PC-3 (cell line): Measurements from ENCODE around the gene CHST5. TPM values are rescaled to one million over a fixed set of nuclear protein-coding genes. Genes with fewer than 3 reads are reported as not detected.
"Not testable (repeated sequence)": the region's sequence is repeated elsewhere in the genome, so short reads cannot be mapped to it uniquely, and the experiment has no call there.

Experiments
- ATAC-seq: fragments of 200-7000 bp; cut with Tn5 transposase; 2 replicates; pipeline ENCODE4 v1.9.1; 2020; ENCODE audit warnings: mild to moderate bottlenecking, moderate library complexity
- BruUV-seq: library from RNA; stranded (reverse); fragments of 400-500 nt; replicated peaks from 2 replicates; lab custom pipeline; 2021; lab: Mats Ljungman, UMichigan
- CTCF ChIA-PET: fragments of 300-600 bp; sonication (Branson Sonifier 250); formaldehyde crosslinking; loops from one replicate; lab custom pipeline; 2022; ENCODE audit warnings: antibody characterized with exemption; lab: Charles Lee
- POLR2A ChIA-PET: fragments of 300-600 bp; sonication (Branson Sonifier 250); formaldehyde crosslinking; loops from one replicate; lab custom pipeline; 2022; ENCODE audit warnings: antibody characterized with exemption; ENCODE audit not compliant: unreplicated experiment; lab: Charles Lee
- DNase-seq: peaks from one replicate; pipeline ENCODE4 v3.0.0-alpha.2; 2015
- H2AFZ ChIP-seq: fragments of 300-600 bp; sonication (generic); 2 replicates; pipeline ENCODE4 v1.6.0; 2016; ENCODE audit warnings: antibody characterized with exemption, low read length
- H3F3A ChIP-seq: fragments of 300-600 bp; sonication (generic); one replicate; pipeline ENCODE4 v1.6.0; 2017; ENCODE audit warnings: antibody characterized with exemption, low read length, control low read depth, mild to moderate bottlenecking; ENCODE audit not compliant: unreplicated experiment
- H3K27ac ChIP-seq: fragments of 300-600 bp; sonication (generic); 2 replicates; pipeline ENCODE4 v1.5.1; 2016; ENCODE audit warnings: mild to moderate bottlenecking, low read length
- H3K27me3 ChIP-seq: fragments of 300-600 bp; sonication (generic); 2 replicates; pipeline ENCODE4 v1.6.1; 2016; ENCODE audit warnings: low read length, mixed read lengths
- H3K36me3 ChIP-seq: fragments of 300-600 bp; sonication (generic); 2 replicates; pipeline ENCODE4 v1.6.1; 2016; ENCODE audit warnings: low read depth, mixed run types, low read length, mixed read lengths
- H3K4me1 ChIP-seq: fragments of 300-600 bp; sonication (generic); 2 replicates; pipeline ENCODE4 v1.5.1; 2016; ENCODE audit warnings: low read length; ENCODE audit not compliant: insufficient read depth
- H3K4me2 ChIP-seq: fragments of 300-600 bp; sonication (generic); 2 replicates; pipeline ENCODE4 v1.6.0; 2016; ENCODE audit warnings: low read length
- H3K4me3 ChIP-seq: fragments of 300-600 bp; sonication (generic); 2 replicates; pipeline ENCODE4 v1.5.1; 2016; ENCODE audit warnings: mild to moderate bottlenecking, low read length, mixed read lengths
- H3K79me2 ChIP-seq: fragments of 300-600 bp; sonication (generic); 2 replicates; pipeline ENCODE4 v1.6.1; 2017; ENCODE audit warnings: low read length, mixed read lengths
- H3K9ac ChIP-seq: fragments of 300-600 bp; sonication (generic); 2 replicates; pipeline ENCODE4 v1.6.0; 2016; ENCODE audit warnings: mild to moderate bottlenecking, low read length
- H3K9me2 ChIP-seq: fragments of 300-600 bp; sonication (generic); replicated peaks from 2 replicates; pipeline ENCODE4 v1.6.1; 2016; ENCODE audit warnings: mixed run types, low read length, mixed read lengths
- H3K9me3 ChIP-seq: fragments of 300-600 bp; sonication (generic); 2 replicates; pipeline ENCODE4 v1.6.1; 2016; ENCODE audit warnings: low read length, mixed read lengths
- H4K20me1 ChIP-seq: fragments of 300-600 bp; sonication (generic); 2 replicates; pipeline ENCODE4 v1.6.1; 2016; ENCODE audit warnings: low read length, mixed read lengths
- EZH2 ChIP-seq: fragments of 300-600 bp; sonication (generic); IDR thresholded peaks from one replicate; pipeline ENCODE4 v1.6.1; 2017; ENCODE audit warnings: antibody characterized with exemption, mild to moderate bottlenecking, low read length; ENCODE audit not compliant: unreplicated experiment
- EZH2phosphoT487 ChIP-seq: fragments of 300-600 bp; sonication (generic); IDR thresholded peaks from 2 replicates; pipeline ENCODE4 v1.6.1; 2018; ENCODE audit warnings: mild to moderate bottlenecking, antibody characterized with exemption, low read length, borderline replicate concordance
- intact Hi-C: fragments of 100-400 bp; cut with micrococcal nuclease; formaldehyde crosslinking; loops from 2 replicates; pipeline ENCODE4 v1.9.0; 2023
- total RNA-seq: library from RNA; depleted of rRNA; stranded (reverse); fragments of >200 nt; gene quantifications from 2 replicates; pipeline ENCODE4 v1.2.3, GENCODE V29; 2014
- TF ChIP-seq, protein P1 (sequence below): fragments of 300-600 bp; sonication (generic); conservative IDR thresholded peaks from 2 replicates; pipeline ENCODE4 v1.5.1; 2017; ENCODE audit warnings: antibody characterized with exemption, low read depth, mild to moderate bottlenecking, low read length

The CHST5 gene
- total RNA-seq, 1 experiment from 2014 or later: 0.29 TPM

DNA sequence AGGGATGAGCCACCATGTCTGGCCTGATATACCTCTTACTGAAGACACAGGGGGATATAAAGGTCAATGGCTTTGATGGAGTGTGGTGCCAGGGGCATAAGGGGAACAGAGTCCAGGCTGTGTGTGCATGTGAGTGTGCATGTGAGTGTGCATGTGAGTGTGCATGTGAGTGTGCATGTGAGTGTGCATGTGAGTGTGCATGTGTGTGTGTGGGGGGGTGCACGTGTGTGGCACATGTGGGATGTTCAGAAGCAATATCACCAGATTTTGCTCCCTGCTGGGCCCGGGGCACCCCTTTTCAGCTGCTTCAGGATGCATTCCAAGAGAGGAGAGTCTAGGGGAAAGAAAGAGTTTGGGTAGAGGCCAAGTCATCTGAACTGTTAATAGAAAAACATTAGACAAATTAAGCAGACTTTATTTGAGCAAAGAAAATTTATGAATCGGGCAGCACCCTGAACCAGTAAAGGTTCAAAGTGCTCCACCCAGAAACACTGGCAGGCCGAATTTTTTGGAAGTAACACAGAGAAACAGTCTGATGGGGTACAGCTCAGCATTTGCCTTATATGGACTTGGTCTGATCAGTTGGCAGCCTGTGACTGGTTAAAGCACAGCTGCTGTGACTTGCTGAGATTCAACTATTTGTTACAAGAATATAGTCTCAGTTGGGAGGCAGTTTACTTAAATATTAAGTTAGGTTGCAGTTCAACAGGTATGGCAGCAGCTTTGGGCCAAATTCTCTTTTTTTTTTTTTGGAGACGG is 9.7 kb downstream of the CHST5 start:
- H2AFZ ChIP-seq: no peak overlapping the region
- no peaks in the 10 kb centered on the region for H3F3A ChIP-seq
- H3K36me3 ChIP-seq: no peaks in the 10 kb centered on the region
- no peaks in the 10 kb centered on the region for H3K9me3 ChIP-seq
- H3K27me3 ChIP-seq: no peaks in the 10 kb centered on the region
- ChIA-PET CTCF (no interaction called here), POLR2A (no interaction called here)
- H3K9me2 ChIP-seq: no peaks in the 10 kb centered on the region
- no peak overlapping the region for H3K4me3 ChIP-seq
- no peak overlapping the region for H3K9ac ChIP-seq
- TF ChIP-seq, protein P1, sequence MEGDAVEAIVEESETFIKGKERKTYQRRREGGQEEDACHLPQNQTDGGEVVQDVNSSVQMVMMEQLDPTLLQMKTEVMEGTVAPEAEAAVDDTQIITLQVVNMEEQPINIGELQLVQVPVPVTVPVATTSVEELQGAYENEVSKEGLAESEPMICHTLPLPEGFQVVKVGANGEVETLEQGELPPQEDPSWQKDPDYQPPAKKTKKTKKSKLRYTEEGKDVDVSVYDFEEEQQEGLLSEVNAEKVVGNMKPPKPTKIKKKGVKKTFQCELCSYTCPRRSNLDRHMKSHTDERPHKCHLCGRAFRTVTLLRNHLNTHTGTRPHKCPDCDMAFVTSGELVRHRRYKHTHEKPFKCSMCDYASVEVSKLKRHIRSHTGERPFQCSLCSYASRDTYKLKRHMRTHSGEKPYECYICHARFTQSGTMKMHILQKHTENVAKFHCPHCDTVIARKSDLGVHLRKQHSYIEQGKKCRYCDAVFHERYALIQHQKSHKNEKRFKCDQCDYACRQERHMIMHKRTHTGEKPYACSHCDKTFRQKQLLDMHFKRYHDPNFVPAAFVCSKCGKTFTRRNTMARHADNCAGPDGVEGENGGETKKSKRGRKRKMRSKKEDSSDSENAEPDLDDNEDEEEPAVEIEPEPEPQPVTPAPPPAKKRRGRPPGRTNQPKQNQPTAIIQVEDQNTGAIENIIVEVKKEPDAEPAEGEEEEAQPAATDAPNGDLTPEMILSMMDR: no peak
- TF ChIP-seq EZH2phosphoT487: no peak
- TF ChIP-seq EZH2: no peak
- ATAC-seq (no peak), DNase-seq (no peak)
- no peaks in the 10 kb centered on the region for H3K79me2 ChIP-seq
- no peak overlapping the region for H3K4me2 ChIP-seq
- no peaks in the 10 kb centered on the region for H3K4me1 ChIP-seq
- H4K20me1 ChIP-seq: no peaks in the 10 kb centered on the region
- no peak overlapping the region for H3K27ac ChIP-seq
- no TSS peak for BruUV-seq
- intact Hi-C loops: no loop called here

DNA sequence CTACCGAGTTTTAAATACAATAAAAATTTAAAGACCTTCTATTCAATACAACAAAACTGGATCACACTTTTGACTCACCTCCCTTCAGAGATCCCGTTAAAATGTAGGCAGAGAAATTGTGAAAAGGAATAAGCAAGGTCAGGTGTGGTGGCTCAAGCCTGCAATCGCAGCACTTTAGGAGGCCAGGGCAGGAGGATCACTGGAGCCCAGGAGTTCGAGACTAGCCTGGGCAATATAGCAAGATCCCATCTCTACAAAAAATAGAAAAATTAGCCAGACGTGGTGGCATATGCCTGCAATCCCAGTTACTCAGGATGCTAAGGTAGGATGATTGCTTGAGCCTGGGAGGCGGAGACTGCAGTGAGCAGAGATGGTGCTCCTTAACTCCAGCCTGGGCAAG is 16.7 kb downstream of the CHST5 start:
- Histone ChIP-seq H3K4me1 (no peaks in the 10 kb centered on the region), H3K79me2 (no peaks in the 10 kb centered on the region), H3K9me3 (no peaks in the 10 kb centered on the region), H4K20me1 (no peaks in the 10 kb centered on the region), H3K9me2 (no peaks in the 10 kb centered on the region), H3K4me3 (no peak overlapping the region), H3K4me2 (no peak overlapping the region), H3K9ac (no peak overlapping the region), H3K27me3 (no peaks in the 10 kb centered on the region), H3F3A (no peaks in the 10 kb centered on the region), H3K27ac (no peak overlapping the region), H3K36me3 (no peaks in the 10 kb centered on the region), H2AFZ (no peak overlapping the region)
- BruUV-seq: no TSS peak
- TF ChIP-seq, protein P1: no peak
- TF ChIP-seq EZH2 (no peak), EZH2phosphoT487 (no peak)
- intact Hi-C loops: no loop called here
- CTCF ChIA-PET: no interaction called here
- DNase-seq (no peak), ATAC-seq (no peak)
- POLR2A ChIA-PET: no interaction called here

DNA sequence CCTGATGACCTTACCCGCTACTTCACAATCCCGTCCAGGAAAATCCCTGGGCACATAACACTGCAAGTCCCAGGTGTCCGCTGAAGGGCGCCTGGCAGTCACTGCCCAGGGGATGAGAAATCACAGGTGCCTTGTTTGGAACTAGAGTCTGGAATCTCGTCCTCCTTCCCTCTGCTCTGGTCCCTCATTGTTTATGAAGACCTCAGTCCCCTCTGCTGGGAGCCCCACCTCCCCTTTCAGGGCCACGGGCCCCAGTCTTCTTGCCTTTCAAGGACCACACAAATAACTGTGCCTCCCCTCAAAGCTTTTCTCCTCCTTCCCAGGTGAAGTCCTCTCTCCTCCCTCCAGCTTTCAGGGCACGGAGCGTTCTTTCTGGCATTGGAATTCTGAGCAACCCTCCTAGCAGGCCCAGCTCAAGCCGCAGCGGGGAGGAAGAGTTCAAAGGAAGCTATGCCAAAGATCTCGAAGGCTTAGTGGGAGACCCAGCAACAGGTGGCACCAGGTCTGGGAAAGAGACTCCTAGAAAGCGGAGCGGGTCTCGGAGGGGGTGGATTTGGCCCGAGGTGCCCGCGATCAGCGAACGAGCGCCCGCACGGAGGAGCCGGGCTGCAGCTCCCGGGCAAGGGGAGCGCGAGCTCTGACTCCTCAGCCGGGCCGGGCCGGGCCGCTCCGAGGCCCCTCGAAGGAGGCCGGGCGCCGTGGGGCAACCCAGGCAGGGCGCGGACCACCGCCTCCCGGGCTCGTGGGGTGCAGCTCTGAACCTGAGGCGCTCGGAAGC is 19.5 kb downstream of the CHST5 start:
- peak overlapping the region; percentile 85 for H3K9ac ChIP-seq
- H4K20me1 ChIP-seq, H3K9me3 ChIP-seq, H3K27me3 ChIP-seq, H3K9me2 ChIP-seq, BruUV-seq, intact Hi-C loops, H3F3A ChIP-seq, H3K79me2 ChIP-seq, H3K4me1 ChIP-seq, H3K36me3 ChIP-seq: not testable (repeated sequence)
- peak overlapping the region; percentile 86 for H3K4me3 ChIP-seq
- peak overlapping the region; percentile 36; the same call in 1 of the 2 replicates for H3K27ac ChIP-seq
- ATAC-seq: peak; percentile 23
- H2AFZ ChIP-seq: peak overlapping the region; percentile 79
- ChIA-PET POLR2A (interaction anchor here (0.6 to 1.0 kb wide), 2 partner anchors 19 to 53 kb away, joined by 3 to 6 read pairs; no protein-coding TSS in a partner anchor), CTCF (interaction anchor here (0.6 to 1.2 kb wide), 9 partner anchors 10 to 394 kb away, joined by 3 to 6 read pairs (median 4); partner anchors contain the start of gene TMEM170A)
- DNase-seq: peak; percentile 8
- H3K4me2 ChIP-seq: peak overlapping the region; percentile 89
